Erythroblast (primary cell): Measurements from ENCODE around the gene MAN1B1.

Experiments
- GATA1 ChIP-seq: IDR thresholded peaks from 2 replicates; pipeline ENCODE4 v1.6.1; 2011; ENCODE audit warnings: low read depth, mild to moderate bottlenecking, control low read depth, low read length, moderate library complexity
- POLR2A ChIP-seq: IDR thresholded peaks from 2 replicates; pipeline ENCODE4 v1.6.1; 2011; ENCODE audit warnings: mild to moderate bottlenecking, low read length

GRCh38 chr9:137052293-137052692 lies 34.5 kb upstream of the MAN1B1 start:
- no peak for TF ChIP-seq POLR2A
- TF ChIP-seq GATA1: no peak
